ENCODE data around the gene KRTAP2-4. TPM values are rescaled to one million over a fixed set of nuclear protein-coding genes. Genes with fewer than 3 reads are reported as not detected.
"Not testable (repeated sequence)": the region's sequence is repeated elsewhere in the genome, so short reads cannot be mapped to it uniquely, and the experiment has no call there.

Gene KRTAP2-4
- total RNA-seq, 1 experiment from 2014 or later = not detected

GRCh38 chr17:41037853-41038350, 27.8 kb downstream of the KRTAP2-4 start:
- H3K9me3 ChIP-seq (ENCODE audit: control insufficient read depth, insufficient read depth, low read depth, low read length) = no peaks in the 10 kb centered on the region
- H3K27me3 ChIP-seq (ENCODE audit: control insufficient read depth, insufficient read depth, low read length) = no peaks in the 10 kb centered on the region
- in situ Hi-C loops (cut with HindIII; ENCODE audit: low pct_unique_long_range_greater_than_20kb, low sequenced_read_pairs) (no loop called here), intact Hi-C loops (cut with micrococcal nuclease; ENCODE audit: unreplicated experiment) (no loop called here)
- no peak overlapping the region for H3K27ac ChIP-seq (ENCODE audit: low read length)
- POLR2A ChIA-PET = no interaction called here
- ATAC-seq (no peak), DNase-seq (ENCODE audit: low read depth, low spot score) (no peak)
- H3K4me1 ChIP-seq (ENCODE audit: control insufficient read depth, insufficient read depth, low read length) = no peaks in the 10 kb centered on the region
- CTCF ChIA-PET = no interaction called here
- no peaks in the 10 kb centered on the region for H3K36me3 ChIP-seq (ENCODE audit: control insufficient read depth, insufficient read depth, low read length)
- TF ChIP-seq CTCF (IDR thresholded peaks at IDR 0.05) = no peak
- TF ChIP-seq TCF7L2 (IDR thresholded peaks at IDR 0.05; ENCODE audit: low read depth, low read length) = no peak
- no peak for TF ChIP-seq REST (IDR thresholded peaks at IDR 0.05; ENCODE audit: insufficient read depth in 1 of 2, low read depth in 2 of 2, low read length in 1 of 2)
- no peak for TF ChIP-seq SIN3A (IDR thresholded peaks at IDR 0.05; ENCODE audit: borderline replicate concordance, insufficient read depth, low read depth, low read length)
- no peak for TF ChIP-seq POLR2AphosphoS5 (IDR thresholded peaks at IDR 0.05; ENCODE audit: low read depth, low read length)
- no peak overlapping the region for H3K4me3 ChIP-seq (ENCODE audit: low read depth in 2 of 2, low read length in 2 of 2)
- no TSS peak for BruUV-seq (replicated peaks)

GRCh38 chr17:41034346-41034935, 31.2 kb downstream of the KRTAP2-4 start, which contains the start of gene KRTAP1-3:
Gene KRTAP1-3 (minus strand): TSS chr17:41034874. CDS start chr17:41034821, 53 bp downstream.
- ATAC-seq; H3K9me3 ChIP-seq (ENCODE audit: control insufficient read depth, insufficient read depth, low read depth, low read length); intact Hi-C loops (cut with micrococcal nuclease; ENCODE audit: unreplicated experiment); H3K4me1 ChIP-seq (ENCODE audit: control insufficient read depth, insufficient read depth, low read length); CTCF ChIA-PET; DNase-seq (ENCODE audit: low read depth, low spot score); in situ Hi-C loops (cut with HindIII; ENCODE audit: low pct_unique_long_range_greater_than_20kb, low sequenced_read_pairs); H3K4me3 ChIP-seq (ENCODE audit: low read depth in 2 of 2, low read length in 2 of 2); H3K27me3 ChIP-seq (ENCODE audit: control insufficient read depth, insufficient read depth, low read length); POLR2A ChIA-PET; H3K27ac ChIP-seq (ENCODE audit: low read length); H3K36me3 ChIP-seq (ENCODE audit: control insufficient read depth, insufficient read depth, low read length); BruUV-seq (replicated peaks): not testable (repeated sequence)

GRCh38 chr17:41029633-41030245, 35.9 kb downstream of the KRTAP2-4 start, which contains the start of gene KRTAP1-4:
Gene KRTAP1-4 (minus strand): TSS chr17:41030195. CDS start chr17:41030078, 117 bp downstream.
- H3K9me3 ChIP-seq (ENCODE audit: control insufficient read depth, insufficient read depth, low read depth, low read length) = no peaks in the 10 kb centered on the region
- no TSS peak for BruUV-seq (replicated peaks)
- POLR2A ChIA-PET = interaction anchor here (0.5 kb wide), 1 partner anchor 50 kb away, joined by 4 read pairs; no protein-coding TSS in a partner anchor
- TF ChIP-seq TCF7L2 (IDR thresholded peaks at IDR 0.05; ENCODE audit: low read depth, low read length) (no peak), REST (IDR thresholded peaks at IDR 0.05; ENCODE audit: insufficient read depth in 1 of 2, low read depth in 2 of 2, low read length in 1 of 2) (no peak), CTCF (IDR thresholded peaks at IDR 0.05) (no peak), SIN3A (IDR thresholded peaks at IDR 0.05; ENCODE audit: borderline replicate concordance, insufficient read depth, low read depth, low read length) (no peak), POLR2AphosphoS5 (IDR thresholded peaks at IDR 0.05; ENCODE audit: low read depth, low read length) (no peak)
- peaks cover 6% of the 10 kb centered on the region; the same call in 1 of the 2 replicates for H3K27me3 ChIP-seq (ENCODE audit: control insufficient read depth, insufficient read depth, low read length)
- H3K36me3 ChIP-seq (ENCODE audit: control insufficient read depth, insufficient read depth, low read length) = no peaks in the 10 kb centered on the region
- CTCF ChIA-PET = interaction anchor here (0.5 kb wide), 1 partner anchor 59 kb away, joined by 4 read pairs; no protein-coding TSS in a partner anchor
- intact Hi-C loops (cut with micrococcal nuclease; ENCODE audit: unreplicated experiment) = no loop called here
- H3K4me3 ChIP-seq (ENCODE audit: low read depth in 2 of 2, low read length in 2 of 2) = no peak within 1 kb of the TSS
- ATAC-seq = no peak
- H3K4me1 ChIP-seq (ENCODE audit: control insufficient read depth, insufficient read depth, low read length) = no peaks in the 10 kb centered on the region
- no peak for DNase-seq (ENCODE audit: low read depth, low spot score)
- in situ Hi-C loops (cut with HindIII; ENCODE audit: low pct_unique_long_range_greater_than_20kb, low sequenced_read_pairs) = no loop called here
- H3K27ac ChIP-seq (ENCODE audit: low read length) = no peak within 1 kb of the TSS
